Stimulated activated naive B cell treated with anti-CD40 and anti-IgM and Interleukin-4, amounts not matched to agents 10 μg/mL and 1 μg/mL and 100 μg/mL, for 72 hours (primary cell): ENCODE measurements around the gene SPSB2.
A peak's percentile ranks its signal among the peaks of the same experiment; 100 is the strongest.

Experiments used
- ATAC-seq, 2 donors: fragments of 150-1000 bp; cut with Tn5 transposase; replicated peaks; 2 replicates each; pipeline ENCODE4 v1.10.0; 2021; ENCODE audit warnings: moderate library complexity in 1 of 2
- DNase-seq: peaks from one replicate; pipeline ENCODE4 v3.0.0; 2021
- H3K27ac Mint-ChIP-seq: one replicate; pipeline ENCODE4 v1.8.0; 2022; ENCODE audit warnings: mild to moderate bottlenecking, mixed read lengths
- H3K27me3 Mint-ChIP-seq, 2 donors: one replicate each; pipeline ENCODE4 v1.8.0; 2022; ENCODE audit warnings: mixed read lengths in 2 of 2
- H3K36me3 Mint-ChIP-seq, 2 donors: one replicate each; pipeline ENCODE4 v1.8.0; 2022; ENCODE audit warnings: mixed read lengths in 2 of 2, mild to moderate bottlenecking in 1 of 2
- H3K4me1 Mint-ChIP-seq, 2 donors: one replicate each; pipeline ENCODE4 v1.8.0; 2022; ENCODE audit warnings: mixed read lengths in 2 of 2, mild to moderate bottlenecking in 1 of 2
- H3K4me3 Mint-ChIP-seq, 2 donors: one replicate each; pipeline ENCODE4 v1.8.0; 2022; ENCODE audit warnings: mild to moderate bottlenecking in 2 of 2, mixed read lengths in 2 of 2, moderate library complexity in 1 of 2
- H3K9me3 Mint-ChIP-seq, 2 donors: one replicate each; pipeline ENCODE4 v1.8.0; 2022; ENCODE audit warnings: mixed read lengths in 2 of 2, mild to moderate bottlenecking in 1 of 2

Gene SPSB2

DNA sequence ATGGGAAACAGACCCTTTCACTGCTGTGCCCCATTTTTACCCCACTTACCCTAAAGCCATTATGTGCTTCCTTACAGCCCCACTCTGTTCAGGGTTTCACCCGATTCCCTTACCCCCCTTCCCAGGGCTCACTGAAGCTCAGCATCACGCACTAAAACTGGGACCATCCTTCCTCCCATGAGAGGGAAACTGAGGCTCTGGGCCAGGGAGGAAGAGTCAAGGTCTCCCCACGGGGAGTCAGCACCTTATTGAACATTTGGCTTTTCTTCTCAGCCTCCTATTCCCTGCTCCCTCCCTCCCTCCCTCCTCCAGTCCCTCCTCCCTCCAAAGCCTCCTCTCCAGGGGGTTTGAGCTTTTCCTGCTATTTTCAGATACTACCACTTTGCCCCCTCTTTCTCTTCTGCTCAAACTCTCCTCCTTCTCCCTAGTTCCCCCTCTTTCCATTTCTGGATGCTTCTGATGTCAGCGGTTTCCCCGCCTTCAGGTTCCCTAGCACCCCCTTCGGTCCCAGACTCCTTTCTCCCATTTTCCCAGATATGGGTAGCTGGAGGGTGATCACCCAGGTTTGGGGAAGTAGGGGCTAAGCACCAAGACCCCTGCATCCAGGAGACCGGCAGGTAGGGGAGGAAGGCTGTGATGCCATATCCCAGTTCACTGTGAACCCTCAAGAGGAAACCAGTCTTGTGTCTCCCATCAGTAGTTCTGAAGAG is 50.5 kb downstream of the SPSB2 start:
- Mint-ChIP-seq H3K4me1 (peaks cover 22 to 27% of the 10 kb centered on the region in 2 donors), H3K27ac (no peak overlapping the region), H3K27me3 (peaks cover 69 to 94% of the 10 kb centered on the region in 2 donors), H3K9me3 (no peaks in the 10 kb centered on the region), H3K4me3 (no peak overlapping the region), H3K36me3 (peaks cover 0 to 1% of the 10 kb centered on the region in 2 donors)
- ATAC-seq (no peak), DNase-seq (no peak)

DNA sequence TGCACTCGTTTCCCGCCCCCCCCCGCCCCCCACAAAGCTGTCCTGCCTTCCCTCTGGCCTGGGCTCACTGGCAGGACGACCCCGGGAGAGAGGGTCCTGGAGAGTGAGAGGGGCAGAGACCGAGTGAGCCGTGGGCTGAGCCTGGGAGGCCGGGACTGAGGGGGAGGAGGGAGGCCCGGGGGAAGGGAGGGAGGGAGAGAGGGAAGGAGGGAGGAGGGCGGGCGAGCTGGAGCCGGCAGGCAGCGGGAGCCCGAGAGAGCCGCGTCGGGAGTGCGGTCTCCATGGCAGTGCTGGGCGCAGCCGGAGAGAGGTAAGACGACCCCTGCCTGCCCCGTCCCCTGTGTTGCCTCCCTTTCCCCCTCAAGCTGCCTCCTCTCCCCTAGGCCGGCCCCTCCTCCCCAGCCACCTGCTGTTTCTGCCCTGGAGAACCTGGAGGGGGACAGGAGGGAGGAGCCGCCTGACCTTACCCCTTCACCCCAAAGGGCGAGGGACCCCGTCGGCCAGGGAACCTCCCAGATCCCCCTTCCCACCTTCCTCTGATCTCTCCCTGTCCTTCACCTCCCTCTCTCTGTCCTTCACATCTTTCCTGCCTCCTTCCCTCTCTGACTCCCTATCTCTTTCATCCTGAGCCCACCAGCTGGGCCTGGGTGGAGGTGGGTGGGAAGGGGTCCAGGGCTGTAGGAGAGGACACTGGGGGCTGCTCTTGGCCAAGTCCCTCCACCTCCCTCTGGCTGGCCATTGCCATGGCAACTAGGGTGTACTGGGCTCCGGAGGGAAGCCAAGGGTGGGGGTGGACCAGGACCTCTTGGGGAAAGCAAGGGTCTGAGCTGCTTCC is 51.3 kb downstream of the SPSB2 start, which contains the start of gene GPR162:
GPR162 (plus strand) TSS at position 231 of the 835 bp plus-strand sequence. CDS start 2,078 bp downstream, outside the sequence.
- DNase-seq (no peak), ATAC-seq (no peak)
- peaks cover 64 to 89% of the 10 kb centered on the region in 2 donors for H3K27me3 Mint-ChIP-seq
- H3K4me1 Mint-ChIP-seq: peaks cover 18 to 21% of the 10 kb centered on the region in 2 donors
- H3K27ac Mint-ChIP-seq: no peak within 1 kb of the TSS
- no peaks in the 10 kb centered on the region for H3K9me3 Mint-ChIP-seq
- peaks cover 0 to 1% of the 10 kb centered on the region in 2 donors for H3K36me3 Mint-ChIP-seq
- peak within 1 kb of the TSS; percentile 39 to 43 for H3K4me3 Mint-ChIP-seq
